GM23248 (cell line): ENCODE measurements around the gene ZNF598. TPM values are rescaled to one million over a fixed set of nuclear protein-coding genes. Genes with fewer than 3 reads are reported as not detected.
A peak's percentile ranks its signal among the peaks of the same experiment; 100 is the strongest.
"Not testable (repeated sequence)": the region's sequence is repeated elsewhere in the genome, so short reads cannot be mapped to it uniquely, and the experiment has no call there.

Experiments used
- DNase-seq: peaks from one replicate; pipeline ENCODE4 v3.0.0-alpha.2; 2015
- H2AFZ ChIP-seq: fragments of 200-600 bp; sonication (generic); 2 replicates; pipeline ENCODE4 v1.6.1; 2016; ENCODE audit warnings: antibody characterized with exemption
- H3F3A ChIP-seq: fragments of 200-600 bp; sonication (generic); 2 replicates; pipeline ENCODE4 v1.6.1; 2016; ENCODE audit warnings: mild to moderate bottlenecking, antibody characterized with exemption, mixed run types; ENCODE audit not compliant: insufficient read depth
- H3K27ac ChIP-seq: fragments of 200-600 bp; sonication (generic); 2 replicates; pipeline ENCODE4 v1.5.1; 2016; ENCODE audit warnings: mild to moderate bottlenecking
- H3K27me3 ChIP-seq: fragments of 200-600 bp; sonication (generic); replicated peaks from 2 replicates; pipeline ENCODE4 v1.6.1; 2016; ENCODE audit warnings: mild to moderate bottlenecking; ENCODE audit not compliant: insufficient read depth
- H3K36me3 ChIP-seq: fragments of 200-600 bp; sonication (generic); 2 replicates; pipeline ENCODE4 v1.6.1; 2016; ENCODE audit warnings: low read depth, mild to moderate bottlenecking
- H3K4me1 ChIP-seq: fragments of 200-600 bp; sonication (generic); 2 replicates; pipeline ENCODE4 v1.6.1; 2016; ENCODE audit warnings: mild to moderate bottlenecking; ENCODE audit not compliant: insufficient read depth
- H3K4me2 ChIP-seq: fragments of 200-600 bp; sonication (generic); one replicate; pipeline ENCODE4 v1.6.1; 2016; ENCODE audit warnings: mild to moderate bottlenecking; ENCODE audit not compliant: unreplicated experiment
- H3K4me3 ChIP-seq: fragments of 200-600 bp; sonication (generic); 2 replicates; pipeline ENCODE4 v1.5.1; 2016; ENCODE audit warnings: mild to moderate bottlenecking
- H3K79me2 ChIP-seq: fragments of 200-600 bp; sonication (generic); 2 replicates; pipeline ENCODE4 v1.6.1; 2016; ENCODE audit warnings: mild to moderate bottlenecking; ENCODE audit not compliant: insufficient read depth
- H3K9ac ChIP-seq: fragments of 200-600 bp; sonication (generic); 2 replicates; pipeline ENCODE4 v1.6.1; 2016; ENCODE audit warnings: mild to moderate bottlenecking
- H3K9me2 ChIP-seq: fragments of 200-600 bp; sonication (generic); 2 replicates; pipeline ENCODE4 v1.6.1; 2016; ENCODE audit warnings: mixed run types, mild to moderate bottlenecking, moderate library complexity; ENCODE audit not compliant: insufficient read depth
- H3K9me3 ChIP-seq: fragments of 200-600 bp; sonication (generic); one replicate; pipeline ENCODE4 v1.6.1; 2017; ENCODE audit warnings: low read depth
- H4K20me1 ChIP-seq: fragments of 200-600 bp; sonication (generic); 2 replicates; pipeline ENCODE4 v1.6.0; 2016; ENCODE audit not compliant: insufficient read depth
- EZH2 ChIP-seq: fragments of 200-600 bp; sonication (generic); IDR thresholded peaks from 2 replicates; pipeline ENCODE4 v1.6.1; 2018; ENCODE audit warnings: antibody characterized with exemption, mild to moderate bottlenecking; ENCODE audit not compliant: insufficient read depth, poor library complexity, severe bottlenecking
- EZH2phosphoT487 ChIP-seq: fragments of 200-600 bp; sonication (generic); IDR thresholded peaks from 2 replicates; pipeline ENCODE4 v1.6.1; 2018; ENCODE audit warnings: antibody characterized with exemption, moderate library complexity, mild to moderate bottlenecking, low read depth; ENCODE audit not compliant: insufficient read depth
- WGBS, 2 experiments: methylation state at CpG; one replicate each; pipeline ENCODE4 v1.1.6; 2015 to 2017; ENCODE audit warnings: low lambda C conversion rate in 2 of 2, low coverage in 1 of 2; ENCODE audit errors: missing lambda C conversion rate in 2 of 2; 5-methylcytosine and 5-hydroxymethylcytosine counted together
- in situ Hi-C: fragments of 300-500 bp; cut with MboI; formaldehyde crosslinking; loops from 2 replicates; pipeline ENCODE4 v1.15.0; 2020
- polyA plus RNA-seq: library from polyadenylated mRNA; unstranded; fragments of >200 nt; fragmentation: Nextera tagmentation; extraction: Ambion mirVana; gene quantifications from 2 replicates; pipeline ENCODE4 v1.2.1, GENCODE V29; 2016
- total RNA-seq: library from RNA; depleted of rRNA; stranded (reverse); fragments of >200 nt; shearing (Covaris generic); gene quantifications from 2 replicates; pipeline ENCODE4 v1.2.3, GENCODE V29; 2014

ZNF598 gene
- total and polyA plus RNA-seq, 2 experiments from 2014 or later: 12.2 to 21.2 TPM

DNA sequence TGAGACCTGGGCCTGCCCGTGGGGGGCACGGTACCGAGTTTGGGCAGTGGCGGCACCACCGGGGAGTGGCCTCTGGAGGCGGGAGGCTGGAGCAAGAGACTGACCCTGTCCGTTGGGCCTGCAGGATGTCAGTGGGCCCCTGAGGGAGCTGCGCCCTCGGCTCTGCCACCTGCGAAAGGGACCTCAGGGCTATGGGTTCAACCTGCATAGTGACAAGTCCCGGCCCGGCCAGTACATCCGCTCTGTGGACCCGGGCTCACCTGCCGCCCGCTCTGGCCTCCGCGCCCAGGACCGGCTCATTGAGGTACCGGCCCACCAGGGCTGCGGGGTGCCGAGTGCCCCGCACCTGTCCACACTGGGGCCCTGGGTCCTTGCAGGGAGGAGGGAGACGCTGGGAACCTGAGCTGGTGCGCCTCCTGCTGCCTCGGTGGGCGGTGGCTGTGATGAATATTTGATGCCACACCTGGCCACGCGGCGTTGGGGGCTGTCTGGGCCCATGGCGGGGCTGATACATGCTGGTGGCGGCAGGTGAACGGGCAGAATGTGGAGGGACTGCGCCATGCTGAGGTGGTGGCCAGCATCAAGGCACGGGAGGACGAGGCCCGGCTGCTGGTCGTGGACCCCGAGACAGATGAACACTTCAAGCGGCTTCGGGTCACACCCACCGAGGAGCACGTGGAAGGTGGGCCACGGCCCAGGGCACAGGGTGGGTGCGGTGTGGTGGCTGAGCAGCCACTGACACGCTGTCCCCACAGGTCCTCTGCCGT, 26.8 kb upstream of the ZNF598 start:
- peak overlapping the region; percentile 82 for H3K27ac ChIP-seq
- no peaks in the 10 kb centered on the region for H3K36me3 ChIP-seq
- peak overlapping the region; percentile 50; the same call in 1 of the 2 replicates for H3K4me3 ChIP-seq
- H4K20me1 ChIP-seq: no peaks in the 10 kb centered on the region
- H3K9me3 ChIP-seq: no peaks in the 10 kb centered on the region
- peak overlapping the region; percentile 80 for H2AFZ ChIP-seq
- H3K9me2 ChIP-seq: no peaks in the 10 kb centered on the region
- H3K4me2 ChIP-seq: peak overlapping the region; percentile 62
- in situ Hi-C loops: no loop called here
- peaks cover 12% of the 10 kb centered on the region; the same call in 1 of the 2 replicates for H3K79me2 ChIP-seq
- TF ChIP-seq EZH2phosphoT487 (no peak), EZH2 (no peak)
- 92% methylated on average over 43 to 47 of the region's 47 CpGs for WGBS, 2 experiments
- peaks cover 33% of the 10 kb centered on the region for H3K4me1 ChIP-seq
- H3F3A ChIP-seq: no peaks in the 10 kb centered on the region
- peak overlapping the region; percentile 85 for H3K9ac ChIP-seq
- DNase-seq: no peak
- no peaks in the 10 kb centered on the region for H3K27me3 ChIP-seq

DNA sequence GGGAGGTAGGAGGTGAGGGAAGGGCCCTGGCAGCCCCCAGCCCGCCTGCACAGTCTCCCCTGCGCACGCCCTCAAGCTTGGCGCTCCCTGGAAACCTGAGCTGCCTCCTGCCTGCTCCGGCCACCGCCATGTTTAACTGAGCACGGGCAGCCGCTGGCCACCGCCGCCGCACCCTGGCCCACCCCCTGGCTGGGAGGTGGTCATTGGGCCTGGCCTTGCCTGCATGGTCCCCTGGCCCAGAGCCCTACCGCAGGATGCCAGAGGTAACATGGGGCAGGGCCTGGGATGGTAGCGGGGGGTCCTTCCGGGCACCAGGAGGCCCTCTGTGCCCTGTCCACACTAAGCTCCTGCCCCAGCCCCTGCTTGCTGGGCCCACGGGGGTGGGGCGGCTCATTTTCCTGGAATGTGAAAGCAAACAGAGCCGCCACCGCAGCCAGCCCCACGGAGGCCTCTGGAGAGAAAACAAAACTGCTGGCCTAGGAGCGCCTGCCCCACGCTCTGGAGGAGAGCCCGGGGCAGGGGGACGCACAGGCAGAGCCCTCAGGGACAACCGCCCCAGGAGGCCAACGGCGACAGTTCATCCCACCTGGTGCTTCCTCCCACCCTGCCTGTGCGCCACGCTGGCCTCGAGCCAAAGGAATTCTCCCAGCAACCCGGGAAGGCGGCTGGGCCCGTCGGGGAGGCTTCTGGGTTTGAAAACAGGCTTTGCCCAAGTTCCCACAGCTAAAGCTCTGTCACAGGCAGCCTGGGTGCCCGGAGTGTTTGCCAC, 26.0 kb upstream of the ZNF598 start:
- Histone ChIP-seq H3K27me3 (no peaks in the 10 kb centered on the region), H3K9me3 (no peaks in the 10 kb centered on the region), H3K79me2 (peaks cover 12% of the 10 kb centered on the region; the same call in 1 of the 2 replicates), H3K36me3 (no peaks in the 10 kb centered on the region), H3K9me2 (no peaks in the 10 kb centered on the region), H3K27ac (peak overlapping the region; percentile 82), H3K9ac (peak overlapping the region; percentile 85), H3K4me1 (peaks cover 33% of the 10 kb centered on the region), H3K4me2 (peak overlapping the region; percentile 62), H2AFZ (peak overlapping the region; percentile 80), H4K20me1 (no peaks in the 10 kb centered on the region), H3F3A (no peaks in the 10 kb centered on the region), H3K4me3 (peak overlapping the region; percentile 50)
- peak; percentile 88 for DNase-seq
- WGBS, 2 experiments: 36% methylated on average over 33 to 34 of the region's 34 CpGs
- TF ChIP-seq EZH2: no peak
- no peak for TF ChIP-seq EZH2phosphoT487
- in situ Hi-C loops: no loop called here

DNA sequence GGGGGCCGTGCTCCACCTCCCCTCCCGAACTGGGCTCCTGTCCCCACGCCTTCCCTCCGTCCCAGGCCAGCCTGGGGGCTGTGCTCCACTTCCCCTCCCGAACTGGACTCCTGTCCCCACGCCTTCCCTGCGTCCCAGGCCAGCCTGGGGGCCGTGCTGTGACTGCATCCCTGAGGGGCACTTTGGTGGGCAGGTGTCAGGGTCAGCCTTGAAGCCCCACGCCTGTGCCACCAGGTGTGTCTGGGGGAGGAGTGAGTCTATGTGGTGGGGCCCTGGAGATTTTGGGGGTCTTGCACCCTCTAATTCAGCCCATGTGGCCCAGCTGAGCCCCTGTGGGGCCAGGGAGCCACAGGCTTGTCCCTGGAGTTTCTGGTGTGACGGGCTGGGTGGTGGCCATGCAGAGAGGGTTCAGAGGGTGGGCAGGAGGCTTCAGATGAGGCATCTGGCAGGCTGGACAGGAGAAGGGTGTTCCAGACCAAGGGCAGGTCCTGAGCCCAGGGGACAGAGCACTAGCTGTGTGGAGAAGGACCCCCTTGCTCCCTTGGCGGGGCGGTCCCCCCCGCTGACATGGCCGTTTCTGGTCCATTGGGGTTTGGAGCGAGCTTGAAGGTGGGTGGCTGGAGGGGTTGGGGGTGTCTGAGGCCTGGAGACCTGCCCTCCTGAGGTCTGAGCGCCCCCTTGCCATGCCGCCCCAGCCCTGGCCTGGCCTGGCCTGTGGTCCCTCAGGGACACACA, 25.2 kb upstream of the ZNF598 start:
- Histone ChIP-seq H3K27ac (peak overlapping the region; percentile 82), H2AFZ (no peak overlapping the region), H3K79me2 (peaks cover 12% of the 10 kb centered on the region; the same call in 1 of the 2 replicates), H3K4me1 (peaks cover 32% of the 10 kb centered on the region), H3K9me2 (no peaks in the 10 kb centered on the region), H3K9me3 (no peaks in the 10 kb centered on the region), H3K27me3 (no peaks in the 10 kb centered on the region), H3K4me3 (no peak overlapping the region), H3F3A (no peaks in the 10 kb centered on the region), H3K36me3 (no peaks in the 10 kb centered on the region), H3K9ac (peak overlapping the region; percentile 85), H4K20me1 (no peaks in the 10 kb centered on the region), H3K4me2 (no peak overlapping the region)
- no peak for DNase-seq
- WGBS, 2 experiments: 93 to 94% methylated on average over 13 to 16 of the region's 17 CpGs
- in situ Hi-C loops: no loop called here
- TF ChIP-seq EZH2 (no peak), EZH2phosphoT487 (no peak)

DNA sequence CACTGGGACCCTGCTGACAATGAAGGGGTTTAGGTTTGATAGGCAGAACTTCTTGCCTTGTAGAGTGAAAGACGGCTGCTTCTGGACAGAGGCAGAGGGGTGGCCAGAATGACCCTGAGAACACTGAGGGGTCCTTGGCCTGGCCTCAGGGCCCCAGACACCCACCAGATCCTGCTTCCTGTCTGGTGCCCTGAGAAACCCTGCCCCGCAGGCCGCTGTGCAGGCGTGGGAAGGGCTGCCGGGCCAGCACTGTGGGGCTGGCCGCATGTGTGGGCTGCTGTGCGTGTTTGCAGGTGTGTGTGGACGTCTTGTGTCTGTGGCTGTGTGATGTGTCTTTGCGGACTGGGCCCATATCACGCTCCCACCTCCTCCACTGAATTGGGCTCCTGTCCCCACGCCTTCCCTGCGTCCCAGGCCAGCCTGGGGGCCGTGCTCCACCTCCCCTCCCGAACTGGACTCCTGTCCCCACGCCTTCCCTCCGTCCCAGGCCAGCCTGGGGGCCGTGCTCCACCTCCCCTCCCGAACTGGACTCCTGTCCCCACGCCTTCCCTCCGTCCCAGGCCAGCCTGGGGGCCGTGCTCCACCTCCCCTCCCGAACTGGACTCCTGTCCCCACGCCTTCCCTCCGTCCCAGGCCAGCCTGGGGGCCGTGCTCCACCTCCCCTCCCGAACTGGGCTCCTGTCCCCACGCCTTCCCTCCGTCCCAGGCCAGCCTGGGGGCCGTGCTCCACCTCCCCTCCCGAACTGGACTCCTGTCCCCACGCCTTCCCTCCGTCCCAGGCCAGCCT, 24.5 kb upstream of the ZNF598 start:
- Histone ChIP-seq H3K4me3 (peak overlapping the region; percentile 42), H2AFZ (peak overlapping the region; percentile 73), H3K27ac (peak overlapping the region; percentile 81), H3K79me2 (peaks cover 12% of the 10 kb centered on the region; the same call in 1 of the 2 replicates), H3K9ac (peak overlapping the region; percentile 76), H3K4me1 (peaks cover 26% of the 10 kb centered on the region), H3K4me2 (peak overlapping the region; percentile 55)
- H3K9me2 ChIP-seq, H3K9me3 ChIP-seq, H3F3A ChIP-seq, H3K36me3 ChIP-seq, H3K27me3 ChIP-seq, in situ Hi-C loops, H4K20me1 ChIP-seq: not testable (repeated sequence)
- 76 to 87% methylated on average over 12 to 17 of the region's 32 CpGs for WGBS, 2 experiments
- DNase-seq: peak; percentile 23
